ENCODE data around the gene B4GALNT2. TPM values are rescaled to one million over a fixed set of nuclear protein-coding genes. Genes with fewer than 3 reads are reported as not detected.
"Not testable (repeated sequence)": the region's sequence is repeated elsewhere in the genome, so short reads cannot be mapped to it uniquely, and the experiment has no call there.

The B4GALNT2 gene
- polyA plus RNA-seq, 3 donors = not detected

- no peaks in the 10 kb centered on the region for H3K79me2 ChIP-seq (ENCODE audit: insufficient read depth, low read length)
- H3K36me3 ChIP-seq (replicated peaks in 1 of 2; ENCODE audit: control insufficient read depth in 1 of 2, insufficient read depth in 2 of 2, low read length in 2 of 2) = no peaks in the 10 kb centered on the region
- no peak overlapping the region for H3K9ac ChIP-seq (ENCODE audit: insufficient read depth, low read length, poor library complexity, severe bottlenecking)
- H3K4me3 ChIP-seq (replicated peaks in 1 of 3; ENCODE audit: low read depth in 2 of 3, low read length in 3 of 3) = no peak overlapping the region
- Mint-ChIP-seq H3K9me3 (peaks cover 26 to 45% (median 35%) of the 10 kb centered on the region in 7 donors), H3K27ac (peak overlapping the region in 1 of 7 donors; percentile 70), H3K4me3 (peak overlapping the region in 1 of 2 donors; percentile 30), H3K4me1 (peaks cover 2% of the 10 kb centered on the region), H3K36me3 (peaks cover 0 to 4% of the 10 kb centered on the region in 2 donors), H3K27me3 (ENCODE audit: low read depth in 3 of 3) (peaks cover 6 to 11% (median 7%) of the 10 kb centered on the region in 3 donors)
- H2AFZ ChIP-seq (ENCODE audit: insufficient read depth, low read depth, low read length, poor library complexity, severe bottlenecking) = no peak overlapping the region
- no peak for DNase-seq
- peaks cover 0 to 3% of the 10 kb centered on the region in 2 donors for H3K4me1 ChIP-seq (ENCODE audit: control insufficient read depth in 1 of 2, insufficient read depth in 2 of 2, low read length in 2 of 2)
- no peaks in the 10 kb centered on the region for H3K27me3 ChIP-seq (ENCODE audit: control insufficient read depth in 2 of 2, insufficient read depth in 2 of 2, low read length in 2 of 2)
- no peak overlapping the region for H3K27ac ChIP-seq (ENCODE audit: low read depth in 1 of 2, low read length in 2 of 2)
- intact Hi-C loops (cut with micrococcal nuclease) = loop anchor here (5.0 to 10.0 kb wide), 2 partner anchors 101 to 209 kb away; no protein-coding TSS in a partner anchor
- TF ChIP-seq CTCF (IDR thresholded peaks at IDR 0.05) = no peak
- peaks cover 33 to 36% of the 10 kb centered on the region in 2 donors for H3K9me3 ChIP-seq (replicated peaks in 1 of 2; ENCODE audit: control insufficient read depth in 1 of 2, insufficient read depth in 1 of 2, low read length in 2 of 2)
- WGBS (ENCODE audit: insufficient coverage) = 90% methylated on average over 4 of the region's 5 CpGs
- no peak overlapping the region for H3K4me2 ChIP-seq (replicated peaks; ENCODE audit: extremely low read depth, low read length, poor library complexity, severe bottlenecking)
- H4K20me1 ChIP-seq (ENCODE audit: insufficient read depth, low read length) = no peaks in the 10 kb centered on the region
Observed at GRCh38 chr17:49183341-49183740, 50.8 kb downstream of the B4GALNT2 start.

- no peak overlapping the region for H2AFZ ChIP-seq (ENCODE audit: insufficient read depth, low read depth, low read length, poor library complexity, severe bottlenecking)
- H3K9me3 ChIP-seq (replicated peaks in 1 of 2; ENCODE audit: control insufficient read depth in 1 of 2, insufficient read depth in 1 of 2, low read length in 2 of 2) = peaks cover 33 to 36% of the 10 kb centered on the region in 2 donors
- no peak overlapping the region for H3K4me3 ChIP-seq (replicated peaks in 1 of 3; ENCODE audit: low read depth in 2 of 3, low read length in 3 of 3)
- H3K4me1 Mint-ChIP-seq = peaks cover 2% of the 10 kb centered on the region
- TF ChIP-seq CTCF (IDR thresholded peaks at IDR 0.05) = no peak
- H4K20me1 ChIP-seq (ENCODE audit: insufficient read depth, low read length) = no peaks in the 10 kb centered on the region
- no peak overlapping the region for H3K4me3 Mint-ChIP-seq
- H3K4me2 ChIP-seq (replicated peaks; ENCODE audit: extremely low read depth, low read length, poor library complexity, severe bottlenecking) = no peak overlapping the region
- DNase-seq = no peak
- peaks cover 0 to 3% of the 10 kb centered on the region in 2 donors for H3K4me1 ChIP-seq (ENCODE audit: control insufficient read depth in 1 of 2, insufficient read depth in 2 of 2, low read length in 2 of 2)
- H3K36me3 Mint-ChIP-seq = peaks cover 0 to 4% of the 10 kb centered on the region in 2 donors
- no peak overlapping the region for H3K27ac Mint-ChIP-seq
- no peaks in the 10 kb centered on the region for H3K79me2 ChIP-seq (ENCODE audit: insufficient read depth, low read length)
- no peak overlapping the region for H3K27ac ChIP-seq (ENCODE audit: low read depth in 1 of 2, low read length in 2 of 2)
- no peaks in the 10 kb centered on the region for H3K36me3 ChIP-seq (replicated peaks in 1 of 2; ENCODE audit: control insufficient read depth in 1 of 2, insufficient read depth in 2 of 2, low read length in 2 of 2)
- WGBS (ENCODE audit: insufficient coverage) = 97% methylated on average over 7 of the region's 7 CpGs
- intact Hi-C loops (cut with micrococcal nuclease) = loop anchor here (5.0 to 10.0 kb wide), 2 partner anchors 101 to 208 kb away; no protein-coding TSS in a partner anchor
- H3K9ac ChIP-seq (ENCODE audit: insufficient read depth, low read length, poor library complexity, severe bottlenecking) = no peak overlapping the region
- H3K9me3 Mint-ChIP-seq = peaks cover 26 to 45% (median 35%) of the 10 kb centered on the region in 7 donors
- peaks cover 6 to 9% (median 7%) of the 10 kb centered on the region in 3 donors for H3K27me3 Mint-ChIP-seq (ENCODE audit: low read depth in 3 of 3)
- H3K27me3 ChIP-seq (ENCODE audit: control insufficient read depth in 2 of 2, insufficient read depth in 2 of 2, low read length in 2 of 2) = no peaks in the 10 kb centered on the region
Observed at GRCh38 chr17:49183801-49184200, 51.2 kb downstream of the B4GALNT2 start.

- not testable (repeated sequence) for H3K36me3 ChIP-seq (replicated peaks in 1 of 2; ENCODE audit: control insufficient read depth in 1 of 2, insufficient read depth in 2 of 2, low read length in 2 of 2); DNase-seq; H3K4me1 ChIP-seq (ENCODE audit: control insufficient read depth in 1 of 2, insufficient read depth in 2 of 2, low read length in 2 of 2); H3K4me1 Mint-ChIP-seq; H3K27me3 ChIP-seq (ENCODE audit: control insufficient read depth in 2 of 2, insufficient read depth in 2 of 2, low read length in 2 of 2); H4K20me1 ChIP-seq (ENCODE audit: insufficient read depth, low read length); H3K27ac Mint-ChIP-seq; H3K4me3 ChIP-seq (replicated peaks in 1 of 3; ENCODE audit: low read depth in 2 of 3, low read length in 3 of 3); H3K4me2 ChIP-seq (replicated peaks; ENCODE audit: extremely low read depth, low read length, poor library complexity, severe bottlenecking); H3K4me3 Mint-ChIP-seq; H2AFZ ChIP-seq (ENCODE audit: insufficient read depth, low read depth, low read length, poor library complexity, severe bottlenecking); H3K79me2 ChIP-seq (ENCODE audit: insufficient read depth, low read length); H3K36me3 Mint-ChIP-seq; H3K27me3 Mint-ChIP-seq (ENCODE audit: low read depth in 3 of 3); H3K9ac ChIP-seq (ENCODE audit: insufficient read depth, low read length, poor library complexity, severe bottlenecking); H3K27ac ChIP-seq (ENCODE audit: low read depth in 1 of 2, low read length in 2 of 2)
- intact Hi-C loops (cut with micrococcal nuclease) = loop anchor here (5.0 to 10.0 kb wide), 2 partner anchors 100 to 208 kb away; no protein-coding TSS in a partner anchor
- peaks cover 26 to 42% (median 35%) of the 10 kb centered on the region in 7 donors for H3K9me3 Mint-ChIP-seq
- H3K9me3 ChIP-seq (replicated peaks in 1 of 2; ENCODE audit: control insufficient read depth in 1 of 2, insufficient read depth in 1 of 2, low read length in 2 of 2) = peaks cover 33 to 36% of the 10 kb centered on the region in 2 donors
Observed at GRCh38 chr17:49184522-49184921, 52.0 kb downstream of the B4GALNT2 start.
